NK-92 treated with Interleukin-12 subunit alpha and Interleukin-12 subunit beta, amount 100 ng/mL, for 24 hours (cell line): Measurements from ENCODE around the gene BTRC.

Experiments used
- DNase-seq: peaks from one replicate; lab custom pipeline; 2025; lab: John Stamatoyannopoulos, UW

The BTRC gene

GRCh38 chr10:101567165-101568006 is 213.4 kb downstream of the BTRC start:
- no peak for DNase-seq

GRCh38 chr10:101568054-101568745 is 214.2 kb downstream of the BTRC start:
- no peak for DNase-seq

GRCh38 chr10:101569323-101569621 is 215.3 kb downstream of the BTRC start:
- no peak for DNase-seq

- peak; percentile 44 for DNase-seq
Measured at GRCh38 chr10:101569622-101570427, 215.9 kb downstream of the BTRC start.

DNA sequence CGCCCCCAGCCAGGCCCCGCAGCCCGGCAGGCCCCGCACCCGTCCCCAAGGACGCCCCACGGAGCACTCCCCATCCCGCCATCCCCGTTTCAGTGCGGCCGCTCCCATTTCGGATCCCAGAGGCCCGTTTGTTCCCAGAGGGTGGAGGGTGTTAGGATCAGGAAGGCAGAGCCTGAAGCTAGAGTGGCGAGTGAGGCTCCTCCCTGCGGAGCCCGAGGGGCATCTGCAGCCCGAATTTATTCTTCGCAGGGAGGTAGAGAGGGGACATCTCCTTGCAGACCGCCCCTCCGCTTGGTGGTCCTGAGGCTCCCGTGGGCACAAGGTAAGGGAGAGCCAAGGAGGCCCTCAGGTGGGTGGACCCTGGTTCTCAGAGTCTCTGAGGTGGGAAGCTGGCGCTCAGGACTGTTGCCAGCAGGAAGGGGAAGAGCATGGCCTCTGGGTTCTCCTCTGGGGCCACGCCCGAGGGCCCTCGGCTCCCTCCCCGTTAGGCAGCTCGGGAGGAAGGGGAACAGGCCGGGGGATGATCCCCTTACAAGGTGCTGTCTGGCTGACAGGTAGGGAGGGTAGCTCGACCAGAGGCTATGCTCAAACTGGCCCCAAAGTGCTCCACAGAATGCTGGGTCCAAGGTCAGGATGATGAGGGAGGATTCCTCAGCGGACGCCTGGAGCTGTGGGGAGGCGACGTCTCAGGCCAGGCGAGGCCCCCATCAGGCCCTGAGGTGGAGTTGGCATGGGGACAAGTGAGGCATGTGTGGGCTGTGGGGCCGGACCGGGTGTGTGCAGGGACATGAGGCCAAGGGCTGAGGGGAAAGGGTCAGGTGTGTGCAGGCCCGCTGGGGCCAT is 216.7 kb downstream of the BTRC start:
- DNase-seq = no peak

- no peak for DNase-seq
Measured at GRCh38 chr10:101571271-101571925, 217.4 kb downstream of the BTRC start.

GRCh38 chr10:101572126-101572525 is 218.2 kb downstream of the BTRC start:
- DNase-seq = no peak

DNA sequence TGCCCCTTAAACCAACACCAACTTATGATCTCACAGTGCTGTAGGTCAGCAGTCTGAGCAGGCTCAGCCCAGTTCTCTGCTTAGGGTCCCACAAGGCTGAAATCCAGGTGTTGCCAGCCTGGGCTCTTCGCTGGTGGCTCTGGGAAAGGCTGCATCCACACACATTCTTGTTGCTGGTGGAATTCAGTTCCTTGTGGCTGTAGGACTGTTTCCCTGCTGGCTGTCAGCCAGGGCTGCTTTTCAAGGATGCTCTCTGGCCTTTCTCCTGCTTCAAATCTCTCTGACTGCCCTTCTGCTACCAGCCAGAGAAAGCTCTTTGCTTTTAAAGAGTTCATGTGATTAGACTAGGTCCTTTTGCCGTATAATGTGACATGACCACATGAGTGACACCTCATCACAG is 218.8 kb downstream of the BTRC start:
- no peak for DNase-seq

DNA sequence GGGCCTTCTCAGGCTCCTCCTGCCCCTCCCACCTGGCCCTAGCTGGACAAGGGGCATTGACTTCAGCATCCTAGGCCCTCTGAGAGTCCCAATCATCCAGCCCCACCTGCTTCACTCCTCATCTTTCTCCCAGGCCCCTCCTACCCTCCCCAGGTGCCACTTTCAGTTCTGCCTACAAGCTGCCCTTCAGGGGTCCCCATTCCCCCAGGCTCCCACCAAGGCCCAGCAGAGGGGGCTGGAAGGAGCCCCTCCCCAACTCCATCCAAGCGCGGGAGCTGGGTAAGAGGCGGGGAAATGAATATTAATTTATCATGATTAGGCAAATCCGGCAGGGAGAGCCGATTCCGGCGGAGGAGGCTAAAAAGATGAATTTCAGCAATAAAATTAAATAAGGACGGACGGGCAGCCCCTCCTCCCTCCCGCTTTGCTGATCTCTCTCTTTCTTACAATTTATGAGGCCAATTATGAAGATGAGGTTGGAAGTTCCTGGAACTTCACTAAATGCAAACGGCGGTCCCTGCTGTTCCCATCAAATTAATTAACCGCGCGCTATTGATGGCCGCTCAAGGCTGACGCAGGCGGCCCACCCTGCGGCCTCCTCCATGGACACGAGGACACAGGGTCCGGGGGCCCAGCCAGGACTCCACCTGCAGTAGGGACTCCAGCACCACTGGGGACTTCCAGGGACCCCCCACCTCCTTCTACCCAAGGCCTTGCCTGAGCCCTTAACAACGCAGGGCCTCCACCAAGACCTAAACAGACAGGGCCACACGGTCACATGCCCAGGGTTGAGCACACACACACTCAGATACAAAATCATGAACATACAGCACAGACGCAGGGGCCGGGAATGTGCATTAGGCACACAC is 220.2 kb downstream of the BTRC start:
- DNase-seq = no peak

- DNase-seq = no peak
Measured at GRCh38 chr10:101575091-101575490, 221.1 kb downstream of the BTRC start.

DNA sequence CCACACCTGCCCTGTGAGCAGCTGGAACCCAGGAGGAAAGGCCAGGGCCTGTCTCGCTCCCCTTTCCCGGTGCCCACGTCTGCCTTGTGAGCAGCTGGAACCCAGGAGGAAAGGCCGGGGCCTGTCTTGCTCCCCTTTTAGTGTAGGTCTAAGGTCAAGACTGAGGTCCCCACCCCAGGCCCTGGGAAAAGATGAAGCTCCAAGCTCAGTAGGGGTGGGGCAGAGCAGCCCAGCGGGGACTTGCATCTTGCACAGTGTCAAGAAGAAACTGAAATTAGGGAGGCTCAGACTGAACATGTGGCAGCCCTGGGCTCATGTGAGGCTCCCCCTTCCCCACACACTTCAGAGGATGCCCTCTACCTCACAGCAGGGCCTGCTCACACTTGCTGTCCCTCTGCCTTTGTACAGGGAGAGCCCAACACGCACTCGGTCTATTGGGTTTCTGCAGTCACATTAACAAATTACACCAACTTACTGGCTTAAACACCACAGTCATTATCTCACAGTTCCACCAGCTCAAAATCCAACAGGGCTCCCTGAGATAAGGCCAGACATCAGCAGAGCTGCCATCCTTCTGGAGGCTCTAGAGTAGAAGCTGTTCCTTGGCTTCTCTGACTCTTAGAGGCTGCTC is 221.7 kb downstream of the BTRC start:
- DNase-seq = no peak

DNA sequence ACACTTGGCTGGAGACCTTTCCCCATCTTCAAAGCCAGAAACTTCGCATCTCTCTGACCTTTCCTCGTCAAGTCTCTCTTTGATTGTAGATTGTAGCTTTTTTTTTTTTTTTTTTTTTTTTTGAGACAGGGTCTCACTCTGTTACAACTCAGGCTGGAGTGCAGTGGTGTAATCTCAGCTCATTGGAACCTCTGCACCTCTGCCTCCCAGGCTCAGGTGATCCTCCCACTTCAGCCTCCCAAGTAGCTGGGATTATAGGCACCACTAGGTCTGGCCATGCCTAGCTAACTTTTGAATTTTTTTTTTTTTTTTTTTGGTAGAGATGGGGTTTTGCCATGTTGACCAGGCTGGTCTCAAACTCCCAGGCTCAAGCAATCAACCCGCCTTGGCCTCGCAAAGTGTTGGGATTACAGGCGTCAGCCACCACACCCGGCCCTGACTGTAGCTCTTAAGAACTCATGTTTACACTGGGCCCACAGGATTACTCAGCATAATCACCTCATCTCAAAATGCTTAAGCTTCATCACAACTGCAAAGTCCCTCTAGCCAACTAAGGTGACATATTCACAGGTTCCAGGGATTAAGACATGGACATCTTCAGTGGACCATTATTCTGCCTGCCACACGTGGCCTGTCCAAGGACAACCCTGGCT is 222.4 kb downstream of the BTRC start:
- DNase-seq = no peak

- DNase-seq = no peak
Measured at GRCh38 chr10:101577121-101577871, 223.3 kb downstream of the BTRC start.

GRCh38 chr10:101578192-101578591 is 224.2 kb downstream of the BTRC start:
- no peak for DNase-seq

GRCh38 chr10:101578803-101579515 is 225.0 kb downstream of the BTRC start:
- no peak for DNase-seq

DNA sequence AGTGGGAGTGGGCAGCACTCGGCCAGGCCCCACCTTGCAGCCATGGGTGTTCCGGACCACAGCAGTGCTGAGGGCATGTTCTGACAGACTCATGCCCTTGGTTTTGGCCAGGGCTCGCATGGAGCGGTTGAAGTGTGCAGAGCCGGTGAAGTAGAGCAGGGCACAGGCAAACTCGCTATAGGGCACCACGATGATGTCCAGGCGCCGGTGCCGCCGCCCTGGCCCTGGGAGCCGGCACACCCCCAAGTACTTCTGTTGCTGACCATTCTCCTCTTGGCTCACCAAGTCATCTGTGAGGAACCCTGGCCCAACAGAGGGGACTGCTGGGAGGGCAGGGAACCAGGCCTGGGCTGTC is 225.5 kb downstream of the BTRC start:
- DNase-seq = no peak

DNA sequence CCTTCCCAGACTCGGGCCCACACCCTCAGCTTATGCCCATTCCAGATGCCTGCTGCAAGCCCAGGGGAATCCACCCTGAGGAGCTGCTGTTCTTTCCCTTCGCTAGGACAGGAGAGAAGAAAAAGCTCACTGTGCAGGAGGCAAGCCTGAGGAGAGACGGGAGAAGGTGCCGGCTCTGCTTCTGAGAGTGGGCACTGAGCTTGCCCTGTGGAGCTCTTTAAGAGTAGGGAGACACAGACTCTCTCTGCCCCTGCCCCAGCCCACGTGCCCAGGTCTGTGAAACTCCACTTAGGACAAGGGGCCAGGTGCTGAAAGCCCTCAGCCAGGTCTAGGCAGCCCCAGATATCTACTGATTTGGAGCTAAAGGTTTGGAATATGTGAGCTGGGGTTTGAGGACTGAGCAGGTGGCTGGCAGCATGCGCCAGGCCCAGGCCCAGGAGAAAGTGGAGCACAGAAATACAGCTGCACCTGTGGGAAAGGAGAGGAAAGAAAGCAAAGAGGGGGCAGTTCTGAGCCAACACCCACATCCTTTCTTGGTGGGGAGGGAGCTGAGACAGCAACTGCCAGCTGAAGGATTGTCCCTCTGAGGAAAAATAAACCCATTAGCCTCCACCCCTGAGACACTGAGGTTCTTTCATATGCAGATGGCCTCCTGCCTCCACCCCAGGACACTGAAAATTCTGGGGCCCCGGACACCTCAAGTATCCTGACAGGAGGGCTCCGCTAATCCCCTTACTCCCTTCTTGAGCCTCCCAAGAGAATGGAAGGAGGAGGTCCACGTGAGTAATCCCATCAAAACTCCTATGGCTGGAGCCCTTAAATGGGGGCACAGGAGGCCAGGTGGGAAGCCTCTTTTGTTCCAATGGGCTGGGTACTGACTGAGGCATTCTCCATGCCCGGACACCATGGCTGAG is 226.8 kb downstream of the BTRC start:
- no peak for DNase-seq
